K562 (cell line): Measurements from ENCODE around the gene STRIP1. TPM values are rescaled to one million over a fixed set of nuclear protein-coding genes. Genes with fewer than 3 reads are reported as not detected.
A peak's percentile ranks its signal among the peaks of the same experiment; 100 is the strongest.

Source experiments
- ATAC-seq: fragments of 200-7000 bp; cut with Tn5 transposase; 3 replicates; pipeline ENCODE4 v1.9.1; 2020; ENCODE audit warnings: moderate library complexity
- BruUV-seq: library from RNA; stranded (reverse); fragments of 400-500 nt; replicated peaks from 2 replicates; lab custom pipeline; 2021; lab: Mats Ljungman, UMichigan
- CTCF ChIA-PET: fragments of 300-600 bp; formaldehyde crosslinking; extraction: SDS; loops from one replicate; lab custom pipeline; 2021; ENCODE audit warnings: low intra/inter-chr PET ratio; lab: Yijun Ruan, JAX
- POLR2A ChIA-PET: fragments of 300-600, 350-650 bp; sonication (Branson Sonifier 250); formaldehyde crosslinking; extraction: SDS; loops from one replicate; lab custom pipeline; 2021; ENCODE audit warnings: antibody characterized with exemption, inconsistent platforms; lab: Yijun Ruan, JAX
- DNase-seq, 4 experiments: peaks; one replicate each; pipeline versions ENCODE4 v3.0.0 to v3.0.0-alpha.2; 2011 to 2018; ENCODE audit warnings: low spot score in 3 of 4, mixed read lengths in 3 of 4; ENCODE audit errors: extremely low read depth in 1 of 4
- FAIRE-seq: peaks from 2 replicates; lab custom pipeline; 2011; peaks lifted over from hg19 to GRCh38; lab: Jason Lieb, UNC
- H2AFZ ChIP-seq: 2 replicates; pipeline ENCODE4 v1.6.0; 2011; ENCODE audit warnings: low read depth, low read length, control low read depth, inconsistent platforms
- H3K27ac ChIP-seq: fragments of 200-600 bp; 3 replicates; pipeline ENCODE4 v1.8.0; 2011; ENCODE audit warnings: low read depth, mild to moderate bottlenecking, control low read depth, inconsistent platforms, low read length, moderate library complexity, mixed read lengths; ENCODE audit errors: extremely low read depth
- H3K27me3 ChIP-seq, 2 experiments: fragments of 300-600 bp in 1 of 2; 2 replicates in 1 of 2; 3 replicates in 1 of 2; pipeline versions ENCODE4 v1.6.0 to v1.8.0; 2011; ENCODE audit warnings: inconsistent platforms in 2 of 2, low read length in 2 of 2, mild to moderate bottlenecking in 1 of 2, mixed read lengths in 1 of 2, moderate library complexity in 1 of 2; ENCODE audit not compliant: control insufficient read depth in 2 of 2, insufficient read depth in 2 of 2
- H3K36me3 ChIP-seq: fragments of 300-600 bp; 3 replicates; pipeline ENCODE4 v1.8.0; 2011; ENCODE audit warnings: mild to moderate bottlenecking, low read length, inconsistent platforms; ENCODE audit not compliant: control insufficient read depth, insufficient read depth
- H3K4me1 ChIP-seq, 2 experiments: fragments of 200-600 bp in 1 of 2; replicated peaks in 1 of 2; 2 replicates in 1 of 2; 3 replicates in 1 of 2; pipeline versions ENCODE4 v1.5.1 to v1.8.0; 2011; ENCODE audit warnings: inconsistent platforms in 2 of 2, low read length in 2 of 2, mild to moderate bottlenecking in 1 of 2, mixed read lengths in 1 of 2, moderate library complexity in 1 of 2; ENCODE audit not compliant: control insufficient read depth in 2 of 2, insufficient read depth in 2 of 2
- H3K4me2 ChIP-seq: 2 replicates; pipeline ENCODE4 v1.6.1; 2011; ENCODE audit warnings: low read length, control low read depth, inconsistent platforms, mixed read lengths; ENCODE audit not compliant: insufficient read depth
- H3K4me3 ChIP-seq: fragments of 200-600 bp; sonication (generic), shearing (Covaris generic); 2 replicates; pipeline ENCODE4 v1.5.1; 2016; ENCODE audit warnings: control low read depth, inconsistent platforms
- H3K79me2 ChIP-seq: fragments of 200-600 bp; 3 replicates; pipeline ENCODE4 v1.8.0; 2011; ENCODE audit warnings: low read length, inconsistent platforms; ENCODE audit not compliant: control insufficient read depth, insufficient read depth
- H3K9ac ChIP-seq, 2 experiments: 2 replicates each; pipeline versions ENCODE4 v1.6.0 to v1.6.1; 2011; ENCODE audit warnings: low read depth in 2 of 2, low read length in 2 of 2, control low read depth in 1 of 2, inconsistent platforms in 1 of 2, mild to moderate bottlenecking in 1 of 2, mixed read lengths in 1 of 2; ENCODE audit not compliant: insufficient read depth in 1 of 2
- H3K9me1 ChIP-seq: one replicate; pipeline ENCODE4 v1.6.0; 2011; ENCODE audit warnings: inconsistent platforms, mild to moderate bottlenecking, low read length, moderate library complexity; ENCODE audit not compliant: control insufficient read depth, insufficient read depth
- H3K9me3 ChIP-seq: replicated peaks from 2 replicates; pipeline ENCODE4 v1.5.1; 2011; ENCODE audit warnings: low read depth, low read length, inconsistent platforms; ENCODE audit not compliant: control insufficient read depth, insufficient read depth
- H4K20me1 ChIP-seq: replicated peaks from 2 replicates; pipeline ENCODE4 v1.6.1; 2011; ENCODE audit warnings: low read length, inconsistent platforms, mixed read lengths; ENCODE audit not compliant: control insufficient read depth, insufficient read depth
- ZBTB5 ChIP-seq: fragments of 450-650 bp; IDR thresholded peaks from 2 replicates; pipeline ENCODE4 v1.6.1; 2017; ENCODE audit warnings: antibody characterized with exemption
- WGBS: fragments of 100-300 bp; shearing (Covaris generic); methylation state at CpG from one replicate; pipeline ENCODE4 v1.1.6; 2016; ENCODE audit warnings: low coverage, mixed read lengths; ENCODE audit not compliant: insufficient coverage; ENCODE audit errors: missing lambda C conversion rate; 5-methylcytosine and 5-hydroxymethylcytosine counted together
- in situ Hi-C: fragments of 300-500 bp; cut with MboI; formaldehyde crosslinking; loops from 4 replicates; pipeline ENCODE4 v1.15.0; 2018; ENCODE audit warnings: inconsistent platforms, mixed read lengths
- intact Hi-C: fragments of 100-400 bp; cut with micrococcal nuclease; formaldehyde crosslinking; loops from 2 replicates; pipeline ENCODE4 v1.14.2; 2022
- polyA plus RNA-seq, 8 experiments: library from polyadenylated mRNA; depleted of rRNA in 4 of 8; stranded (reverse) in 5 of 8; unstranded in 3 of 8; fragments of >200 nt; fragmentation: Nextera tagmentation in 2 of 8; fragmentation: Illumina TruSeq in 1 of 8; extraction: Ambion mirVana in 2 of 8; extraction: Trizol in 1 of 8; gene quantifications; 2 replicates each; pipeline versions ENCODE4 v1.2.1 to v1.2.3, GENCODE V29; 2011 to 2014; ENCODE audit warnings: inconsistent platforms in 1 of 8, missing spikeins in 1 of 8
- total RNA-seq, 7 experiments: library from RNA; depleted of rRNA in 6 of 7; stranded (reverse); fragments of >200 nt in 6 of 7; fragmentation: Illumina TruSeq in 2 of 7; extraction: Trizol in 2 of 7; gene quantifications; 2 replicates each; pipeline versions ENCODE4 v1.2.1 to v1.2.3, GENCODE V29; 2011 to 2021; ENCODE audit warnings: low replicate concordance in 1 of 7
- TF ChIP-seq, protein P1 (sequence below), 2 experiments: fragments of 450-650 bp in 1 of 2; sonication (generic) in 1 of 2; formaldehyde crosslinking in 1 of 2; IDR thresholded peaks in 1 of 2; conservative IDR thresholded peaks in 1 of 2; 2 replicates each; pipeline versions ENCODE4 v1.6.1 to v1.8.1; 2016 to 2023; ENCODE audit warnings: mild to moderate bottlenecking in 2 of 2, moderate library complexity in 2 of 2, inconsistent platforms in 1 of 2, missing genetic modification reagents in 1 of 2

The STRIP1 gene
- total and polyA plus RNA-seq, 9 of the 15 experiments (the other 6 are each of a cell fraction or from before 2014, with no cell fraction given), result 9.9 to 42.3 (median 32.0) TPM

GRCh38 chr1:109996476-109996875 lies 37.9 kb upstream of the STRIP1 start:
- ATAC-seq (peak; percentile 26; the same call in 2 of the 3 replicates), FAIRE-seq (no peak), DNase-seq (no peak)
- ChIA-PET CTCF (no interaction called here), POLR2A (interaction anchor here (0.7 to 8.3 kb wide), 7 partner anchors 9 to 227 kb away, joined by 3 to 77 read pairs (median 3); partner anchors contain the start of genes AHCYL1 and STRIP1)
- Histone ChIP-seq H4K20me1 (peaks cover 9% of the 10 kb centered on the region), H3K36me3 (peaks cover 36% of the 10 kb centered on the region), H3K27me3 (no peaks in the 10 kb centered on the region), H3K9me3 (no peaks in the 10 kb centered on the region), H3K27ac (no peak overlapping the region), H2AFZ (no peak overlapping the region), H3K9ac (no peak overlapping the region), H3K4me1 (peaks cover 0 to 18% of the 10 kb centered on the region in 2 experiments; a peak in 3 of 5 replicates), H3K4me3 (no peak overlapping the region), H3K79me2 (peaks cover 49% of the 10 kb centered on the region), H3K9me1 (no peaks in the 10 kb centered on the region), H3K4me2 (no peak overlapping the region)
- no peak for TF ChIP-seq ZBTB5
- TF ChIP-seq, protein P1, sequence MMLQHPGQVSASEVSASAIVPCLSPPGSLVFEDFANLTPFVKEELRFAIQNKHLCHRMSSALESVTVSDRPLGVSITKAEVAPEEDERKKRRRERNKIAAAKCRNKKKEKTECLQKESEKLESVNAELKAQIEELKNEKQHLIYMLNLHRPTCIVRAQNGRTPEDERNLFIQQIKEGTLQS (IDR thresholded peaks at IDR 0.05), result peak; percentile 21; the same call in 1 of the 2 replicates
- TF ChIP-seq, protein P1 (CRISPR knock-in tag; conservative IDR thresholded peaks at IDR 0.05), result no peak
- WGBS, result 76% methylated on average over 5 of the region's 5 CpGs
- intact Hi-C loops (no loop called here), in situ Hi-C loops (no loop called here)
- no TSS peak for BruUV-seq
